CD14-positive monocyte (primary cell): ENCODE measurements around the gene DNAAF1. TPM values are rescaled to one million over a fixed set of nuclear protein-coding genes. Genes with fewer than 3 reads are reported as not detected.

Experiments
- DNase-seq, 3 donors: peaks; one replicate each; pipeline ENCODE4 v3.0.0-alpha.2; 2011 to 2022
- H2AFZ ChIP-seq: 2 replicates; pipeline ENCODE4 v1.6.0; 2012; ENCODE audit warnings: mild to moderate bottlenecking, low read depth, low read length, inconsistent platforms; ENCODE audit not compliant: insufficient read depth, poor library complexity, severe bottlenecking
- H3K27ac ChIP-seq, 2 donors: 1 replicate in 1 of 2; 2 replicates in 1 of 2; pipeline ENCODE4 v1.5.1; 2012 to 2013; ENCODE audit warnings: low read length in 2 of 2, control low read depth in 1 of 2, inconsistent platforms in 1 of 2, low read depth in 1 of 2, mild to moderate bottlenecking in 1 of 2
- H3K27me3 ChIP-seq, 2 donors: one replicate each; pipeline versions ENCODE4 v1.6.0 to v1.6.1; 2011 to 2013; ENCODE audit warnings: low read length in 2 of 2; ENCODE audit not compliant: control insufficient read depth in 2 of 2, insufficient read depth in 2 of 2
- H3K36me3 ChIP-seq, 2 donors: replicated peaks in 1 of 2; 1 replicate in 1 of 2; 2 replicates in 1 of 2; pipeline versions ENCODE4 v1.5.1 to v1.6.1; 2012 to 2013; ENCODE audit warnings: low read length in 2 of 2, control low read depth in 1 of 2, inconsistent platforms in 1 of 2, mild to moderate bottlenecking in 1 of 2; ENCODE audit not compliant: insufficient read depth in 2 of 2, control insufficient read depth in 1 of 2
- H3K4me1 ChIP-seq, 2 donors: 1 replicate in 1 of 2; 2 replicates in 1 of 2; pipeline versions ENCODE4 v1.5.1 to v1.6.1; 2012 to 2013; ENCODE audit warnings: low read length in 2 of 2, control low read depth in 1 of 2, inconsistent platforms in 1 of 2, mild to moderate bottlenecking in 1 of 2, moderate library complexity in 1 of 2; ENCODE audit not compliant: insufficient read depth in 2 of 2, control insufficient read depth in 1 of 2
- H3K4me2 ChIP-seq: replicated peaks from 2 replicates; pipeline ENCODE3; 2012; ENCODE audit warnings: low read length, moderate library complexity, mild to moderate bottlenecking; ENCODE audit not compliant: poor library complexity, severe bottlenecking; ENCODE audit errors: extremely low read depth
- H3K4me3 ChIP-seq, 3 experiments: fragments of 200-600 bp in 1 of 3; sonication (generic) in 1 of 3; replicated peaks in 1 of 3; 1 replicate in 2 of 3; 2 replicates in 1 of 3; pipeline ENCODE4 v1.5.1; 2011 to 2013; ENCODE audit warnings: low read length in 3 of 3, mild to moderate bottlenecking in 3 of 3, control low read depth in 2 of 3, low read depth in 2 of 3, inconsistent platforms in 1 of 3, moderate library complexity in 1 of 3
- H3K79me2 ChIP-seq: 2 replicates; pipeline ENCODE4 v1.6.0; 2012; ENCODE audit warnings: mild to moderate bottlenecking, control low read depth, inconsistent platforms, low read length, moderate library complexity; ENCODE audit not compliant: insufficient read depth
- H3K9ac ChIP-seq: 2 replicates; pipeline ENCODE4 v1.6.0; 2017; ENCODE audit warnings: low read length, mild to moderate bottlenecking; ENCODE audit not compliant: insufficient read depth, poor library complexity, severe bottlenecking
- H3K9me3 ChIP-seq, 2 donors: replicated peaks in 1 of 2; 1 replicate in 1 of 2; 2 replicates in 1 of 2; pipeline versions ENCODE4 v1.5.1 to v1.6.1; 2012 to 2013; ENCODE audit warnings: low read length in 2 of 2, control low read depth in 1 of 2; ENCODE audit not compliant: control insufficient read depth in 1 of 2, insufficient read depth in 1 of 2
- H4K20me1 ChIP-seq: 2 replicates; pipeline ENCODE4 v1.6.0; 2012; ENCODE audit warnings: mild to moderate bottlenecking, low read length, control low read depth, moderate library complexity; ENCODE audit not compliant: insufficient read depth
- H3K27ac Mint-ChIP-seq, 7 donors: one replicate each; pipeline ENCODE4 v1.8.0; 2020; ENCODE audit warnings: mild to moderate bottlenecking in 7 of 7, mixed read lengths in 7 of 7, moderate library complexity in 6 of 7, inconsistent platforms in 2 of 7
- H3K27me3 Mint-ChIP-seq, 3 donors: one replicate each; pipeline ENCODE4 v1.8.0; 2021 to 2022; ENCODE audit warnings: low read depth in 3 of 3, mild to moderate bottlenecking in 3 of 3, mixed read lengths in 3 of 3, moderate library complexity in 3 of 3, inconsistent platforms in 1 of 3
- H3K36me3 Mint-ChIP-seq, 2 donors: one replicate each; pipeline ENCODE4 v1.8.0; 2020; ENCODE audit warnings: mixed read lengths in 2 of 2, inconsistent platforms in 1 of 2, mild to moderate bottlenecking in 1 of 2
- H3K4me1 Mint-ChIP-seq: one replicate; pipeline ENCODE4 v1.8.0; 2020; ENCODE audit warnings: mild to moderate bottlenecking, mixed read lengths
- H3K4me3 Mint-ChIP-seq, 2 donors: one replicate each; pipeline ENCODE4 v1.8.0; 2020; ENCODE audit warnings: mild to moderate bottlenecking in 2 of 2, mixed read lengths in 2 of 2, moderate library complexity in 1 of 2
- H3K9me3 Mint-ChIP-seq, 7 donors: one replicate each; pipeline ENCODE4 v1.8.0; 2020 to 2022; ENCODE audit warnings: mixed read lengths in 7 of 7, mild to moderate bottlenecking in 6 of 7, moderate library complexity in 6 of 7, inconsistent platforms in 2 of 7
- CTCF ChIP-seq: fragments of 200-600 bp; IDR thresholded peaks from one replicate; pipeline ENCODE4 v1.8.0; 2022; ENCODE audit warnings: antibody characterized with exemption, mild to moderate bottlenecking
- WGBS: methylation state at CpG from one replicate; pipeline ENCODE4 v1.1.5; 2013; ENCODE audit warnings: missing lambda C conversion rate; ENCODE audit not compliant: insufficient coverage; 5-methylcytosine and 5-hydroxymethylcytosine counted together
- intact Hi-C, 2 donors: fragments of 100-400 bp; cut with micrococcal nuclease; formaldehyde crosslinking; loops; one replicate each; pipeline versions ENCODE4 v1.15.0 to v1.15.1; 2023
- polyA plus RNA-seq, 3 donors: library from polyadenylated mRNA; depleted of rRNA in 1 of 3; unstranded in 2 of 3; stranded (reverse) in 1 of 3; fragments of 300-500 nt in 2 of 3; fragments of >200 nt in 1 of 3; fragmentation: Illumina TruSeq in 2 of 3; gene quantifications; 1 replicate in 2 of 3; 2 replicates in 1 of 3; pipeline ENCODE4 v1.2.3, GENCODE V29; 2012 to 2021

DNAAF1 gene
- polyA plus RNA-seq, 3 donors = 0.23 to 14.6 TPM; not detected in 1

GRCh38 chr16:84096447-84097005, 48.6 kb upstream of the DNAAF1 start:
- Mint-ChIP-seq H3K4me1 (peaks cover 25% of the 10 kb centered on the region), H3K9me3 (peaks cover 0 to 2% (median 0%) of the 10 kb centered on the region in 7 donors), H3K4me3 (no peak overlapping the region), H3K36me3 (peaks cover 71 to 86% of the 10 kb centered on the region in 2 donors), H3K27me3 (peaks cover 0 to 3% (median 2%) of the 10 kb centered on the region in 3 donors), H3K27ac (no peak overlapping the region)
- no peak for DNase-seq
- no peak overlapping the region for H3K4me3 ChIP-seq
- H3K27me3 ChIP-seq = no peaks in the 10 kb centered on the region
- no peak overlapping the region for H3K9ac ChIP-seq
- no peak for TF ChIP-seq CTCF
- peaks cover 38% of the 10 kb centered on the region for H3K79me2 ChIP-seq
- H4K20me1 ChIP-seq = peaks cover 30% of the 10 kb centered on the region
- WGBS = 96% methylated on average over 2 of the region's 4 CpGs
- no peak overlapping the region for H2AFZ ChIP-seq
- no peaks in the 10 kb centered on the region for H3K9me3 ChIP-seq
- intact Hi-C loops = no loop called here
- H3K4me2 ChIP-seq = no peak overlapping the region
- peaks cover 69 to 77% of the 10 kb centered on the region in 2 donors for H3K36me3 ChIP-seq
- H3K27ac ChIP-seq = no peak overlapping the region
- peaks cover 24 to 25% of the 10 kb centered on the region in 2 donors for H3K4me1 ChIP-seq

- H3K27me3 ChIP-seq = no peaks in the 10 kb centered on the region
- H3K4me2 ChIP-seq = no peak overlapping the region
- H3K9me3 Mint-ChIP-seq = peaks cover 0 to 2% (median 0%) of the 10 kb centered on the region in 7 donors
- H3K27me3 Mint-ChIP-seq = peaks cover 0 to 4% (median 0%) of the 10 kb centered on the region in 3 donors
- H3K27ac Mint-ChIP-seq = peak overlapping the region in 6 of 7 donors; percentile 85 to 94 (median 92)
- no peak overlapping the region for H3K4me3 Mint-ChIP-seq
- H3K79me2 ChIP-seq = peaks cover 62% of the 10 kb centered on the region
- intact Hi-C loops = loop anchor here in 1 of 2 donors (2.0 kb wide), 1 partner anchor 18 kb away; the partner anchor contains the start of gene MBTPS1
- peaks cover 37% of the 10 kb centered on the region for H3K4me1 Mint-ChIP-seq
- H3K36me3 ChIP-seq = peaks cover 45 to 53% of the 10 kb centered on the region in 2 donors
- H3K9ac ChIP-seq = no peak overlapping the region
- no peak for TF ChIP-seq CTCF
- no peak for DNase-seq
- peaks cover 32% of the 10 kb centered on the region in 2 donors for H3K4me1 ChIP-seq
- peaks cover 47% of the 10 kb centered on the region for H4K20me1 ChIP-seq
- H2AFZ ChIP-seq = no peak overlapping the region
- 100% methylated on average over 1 of the region's 7 CpGs for WGBS
- no peaks in the 10 kb centered on the region for H3K9me3 ChIP-seq
- H3K36me3 Mint-ChIP-seq = peaks cover 54 to 68% of the 10 kb centered on the region in 2 donors
- H3K4me3 ChIP-seq = no peak overlapping the region
- peak overlapping the region in 1 of 2 donors; percentile 81 for H3K27ac ChIP-seq
Measured at GRCh38 chr16:84098939-84099338, 46.2 kb upstream of the DNAAF1 start.
